SIG-M5 (cell line): ENCODE results near the gene RABEP2.
"Not testable (repeated sequence)": the region's sequence is repeated elsewhere in the genome, so short reads cannot be mapped to it uniquely, and the experiment has no call there.

Source experiments
- DNase-seq: peaks from one replicate; lab custom pipeline; 2025; lab: John Stamatoyannopoulos, UW

The RABEP2 gene

GRCh38 chr16:28903344-28904042 is 21.5 kb downstream of the RABEP2 start:
- DNase-seq, result no peak

DNA sequence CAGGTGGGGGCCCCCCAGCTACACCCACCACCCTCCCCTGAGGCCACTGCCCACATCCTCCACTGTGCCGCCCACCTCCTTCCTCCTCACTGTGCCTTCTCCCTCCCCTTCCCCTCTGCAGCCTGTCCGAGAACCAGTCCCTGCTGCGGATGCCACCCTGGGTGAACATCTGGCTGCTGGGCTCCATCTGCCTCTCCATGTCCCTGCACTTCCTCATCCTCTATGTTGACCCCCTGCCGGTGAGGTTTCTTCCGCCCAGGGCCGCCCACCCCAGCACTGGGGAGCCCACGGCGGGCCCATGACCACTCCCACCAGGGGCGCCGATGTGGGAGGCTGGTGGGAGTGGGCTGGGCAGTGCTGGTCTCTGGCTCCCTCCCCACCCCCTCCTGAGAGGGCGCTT is 22.1 kb downstream of the RABEP2 start:
- DNase-seq, result no peak

- no peak for DNase-seq
Observed at GRCh38 chr16:28901862-28902261, 23.2 kb downstream of the RABEP2 start.

- DNase-seq, result no peak
Observed at GRCh38 chr16:28900601-28901000, 24.4 kb downstream of the RABEP2 start.

- no peak for DNase-seq
Observed at GRCh38 chr16:28899882-28900590, 25.0 kb downstream of the RABEP2 start.

- DNase-seq, result no peak
Observed at GRCh38 chr16:28898942-28899341, 26.1 kb downstream of the RABEP2 start.

- no peak for DNase-seq
Observed at GRCh38 chr16:28898266-28898665, 26.8 kb downstream of the RABEP2 start.

GRCh38 chr16:28897826-28898225 is 27.2 kb downstream of the RABEP2 start:
- no peak for DNase-seq

- no peak for DNase-seq
Observed at GRCh38 chr16:28895609-28896008, 29.4 kb downstream of the RABEP2 start.

GRCh38 chr16:28893291-28893690 is 31.7 kb downstream of the RABEP2 start:
- DNase-seq, result no peak

DNA sequence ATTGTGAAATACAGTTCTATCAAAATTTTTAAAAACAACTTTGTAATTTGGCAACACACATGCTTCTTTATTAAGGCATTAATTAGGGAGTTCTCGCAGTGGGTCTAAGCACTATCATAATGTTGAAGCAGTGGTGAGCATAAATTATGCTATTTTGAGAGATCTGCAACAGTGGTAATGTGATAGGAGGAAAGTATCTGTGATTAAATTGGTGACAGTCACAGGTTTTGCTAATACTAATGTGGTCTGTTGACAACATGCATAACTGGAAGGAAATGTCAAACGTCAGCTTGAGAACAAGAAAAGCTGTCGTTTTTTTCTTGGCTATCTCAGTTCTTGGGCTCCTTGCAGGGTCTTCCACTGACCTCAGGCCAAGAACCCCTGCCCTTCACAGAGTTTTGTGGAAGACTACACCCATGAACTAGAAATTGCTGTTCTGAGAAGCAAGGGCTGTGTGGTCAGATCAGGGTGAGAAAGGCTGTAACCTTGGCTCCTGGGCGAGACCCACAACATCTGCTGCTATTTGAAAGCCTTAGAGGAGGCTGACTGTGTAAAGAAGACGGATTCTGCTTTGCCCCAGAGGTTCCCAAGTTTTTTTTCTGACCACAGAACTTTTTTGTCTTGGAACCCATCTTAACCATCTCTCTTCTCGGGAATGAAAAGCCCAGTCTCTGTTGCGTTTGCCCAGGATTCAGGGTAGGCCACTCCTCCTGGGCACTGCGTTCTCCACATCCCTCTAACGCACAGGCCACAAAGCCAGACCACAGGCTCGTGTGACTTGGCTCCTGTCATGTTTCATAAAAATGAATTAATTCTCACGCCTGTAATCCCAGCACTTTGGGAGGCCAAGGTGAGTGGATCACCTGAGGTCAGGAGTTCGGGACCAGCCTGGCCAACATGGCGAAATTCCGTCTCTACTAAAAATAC is 32.8 kb downstream of the RABEP2 start:
- no peak for DNase-seq

DNA sequence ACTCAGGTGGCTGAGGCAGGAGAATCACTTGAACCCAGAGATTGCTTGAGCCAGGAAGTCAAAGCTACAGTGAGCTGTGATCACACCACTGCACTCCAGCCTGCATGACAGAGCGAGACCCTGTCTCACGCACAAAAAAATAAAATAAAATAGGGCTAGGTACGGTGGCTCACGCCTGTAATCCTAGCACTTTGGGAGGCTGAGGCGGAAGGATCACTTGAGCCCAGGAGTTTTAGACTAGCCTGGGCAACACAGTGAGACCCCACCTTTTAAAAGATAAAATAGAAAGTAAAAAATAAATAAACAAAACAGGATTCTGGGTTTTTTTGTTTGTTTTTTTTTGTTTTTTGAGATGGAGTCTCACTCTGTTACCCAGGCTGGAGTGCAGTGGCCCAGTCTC is 34.7 kb downstream of the RABEP2 start:
- not testable (repeated sequence) for DNase-seq

GRCh38 chr16:28886945-28887344 is 38.1 kb downstream of the RABEP2 start:
- no peak for DNase-seq

- no peak for DNase-seq
Observed at GRCh38 chr16:28884045-28884444, 41.0 kb downstream of the RABEP2 start.

DNA sequence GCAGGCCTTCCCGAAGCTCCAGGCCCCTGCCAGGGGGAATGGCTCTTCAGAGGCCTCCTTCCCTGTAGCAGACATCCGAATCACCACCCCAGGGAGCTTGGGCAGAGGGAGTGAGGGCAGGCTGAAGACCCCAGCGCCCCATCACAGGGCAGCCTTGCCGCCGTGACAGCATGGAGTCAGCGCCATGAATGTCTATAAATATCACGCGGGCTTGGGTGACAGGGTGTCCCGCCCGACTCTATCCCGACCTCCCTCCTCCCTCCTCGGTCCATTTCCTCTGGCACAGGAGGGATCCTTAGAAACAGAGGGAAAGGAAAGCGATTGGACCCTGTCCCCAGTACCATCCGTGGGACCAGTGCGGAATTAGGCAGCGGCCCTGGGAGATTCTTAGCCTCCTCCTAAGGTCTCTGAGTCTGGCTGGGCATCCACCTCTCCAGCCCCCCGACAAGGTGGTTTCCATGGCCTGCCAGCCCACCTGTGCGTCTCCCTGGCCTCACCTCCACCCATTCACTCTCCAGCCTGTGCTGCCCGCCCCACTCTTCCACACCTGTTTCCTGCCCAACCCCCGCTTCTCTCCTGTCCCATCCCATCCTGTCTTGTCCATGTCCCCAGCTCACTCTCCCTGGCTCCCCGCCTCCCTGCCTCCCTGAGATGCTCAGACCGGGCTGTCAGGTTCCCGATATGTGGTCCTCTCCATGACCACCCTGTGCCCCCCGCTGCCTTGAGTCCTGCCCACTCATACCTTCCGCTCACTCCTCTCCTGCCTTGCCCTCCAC is 41.6 kb downstream of the RABEP2 start:
- DNase-seq, result no peak

- DNase-seq, result no peak
Observed at GRCh38 chr16:28882551-28883160, 42.4 kb downstream of the RABEP2 start.

GRCh38 chr16:28881565-28881964 is 43.5 kb downstream of the RABEP2 start:
- DNase-seq, result not testable (repeated sequence)

GRCh38 chr16:28880955-28881354 is 44.1 kb downstream of the RABEP2 start:
- no peak for DNase-seq

DNA sequence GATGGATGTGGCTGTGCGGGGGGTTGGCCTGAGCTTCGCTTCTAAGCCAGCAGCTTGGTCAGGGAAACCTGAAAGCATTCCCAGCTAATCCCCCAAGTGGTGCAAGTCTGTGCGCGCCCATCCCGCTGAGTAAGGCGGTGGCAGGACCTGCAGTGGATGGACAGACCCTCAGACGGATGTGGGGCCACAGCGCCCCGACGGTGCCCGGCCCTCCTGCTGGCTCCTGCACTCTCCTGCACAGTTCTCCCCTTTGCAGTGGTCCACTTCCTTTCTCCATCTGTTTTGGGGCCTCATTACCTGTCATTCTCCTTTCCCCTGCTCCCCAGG is 44.5 kb downstream of the RABEP2 start:
- no peak for DNase-seq

DNA sequence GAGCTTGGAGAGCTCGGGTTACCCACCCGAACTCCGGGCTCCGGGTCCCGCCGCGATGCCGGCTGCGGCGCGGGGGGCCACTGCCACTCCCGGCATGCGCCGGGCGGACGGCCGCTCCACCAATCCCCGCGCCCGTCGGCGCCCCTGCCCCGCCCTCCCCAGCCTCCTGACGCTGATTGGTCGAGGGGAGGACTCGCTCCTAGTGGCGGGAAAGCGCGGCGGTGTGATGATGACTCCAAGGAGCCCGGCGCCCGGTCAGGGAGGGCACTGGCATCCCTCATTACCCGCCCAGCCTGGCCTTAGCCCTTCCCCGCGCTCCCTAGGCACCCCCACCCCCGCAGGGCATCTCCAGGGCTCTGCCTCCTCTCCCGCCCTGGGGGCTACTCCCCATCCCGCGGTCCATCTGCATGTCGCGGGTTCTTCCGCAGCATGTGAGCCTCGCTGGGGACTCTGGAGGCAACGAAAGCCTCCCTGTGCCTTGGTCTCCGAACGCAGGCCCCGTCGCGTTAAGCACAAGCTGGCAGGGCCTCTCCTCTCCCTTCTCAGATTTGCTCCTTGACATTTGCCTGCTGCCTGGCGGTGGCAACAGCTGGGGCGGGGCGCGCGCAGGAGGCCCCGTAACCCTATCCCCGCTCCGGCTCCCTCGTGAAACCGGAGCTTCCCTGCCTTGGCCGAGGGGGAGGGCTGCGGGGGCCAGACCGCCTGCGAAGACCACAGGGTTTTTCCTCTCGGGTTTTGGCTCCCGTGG is 45.0 kb downstream of the RABEP2 start:
- no peak for DNase-seq
